DMS53 (cell line): ENCODE results near the gene PCNA.

ENCODE experiments used
- DNase-seq: peaks from one replicate; lab custom pipeline; 2025; lab: John Stamatoyannopoulos, UW

PCNA gene

DNA sequence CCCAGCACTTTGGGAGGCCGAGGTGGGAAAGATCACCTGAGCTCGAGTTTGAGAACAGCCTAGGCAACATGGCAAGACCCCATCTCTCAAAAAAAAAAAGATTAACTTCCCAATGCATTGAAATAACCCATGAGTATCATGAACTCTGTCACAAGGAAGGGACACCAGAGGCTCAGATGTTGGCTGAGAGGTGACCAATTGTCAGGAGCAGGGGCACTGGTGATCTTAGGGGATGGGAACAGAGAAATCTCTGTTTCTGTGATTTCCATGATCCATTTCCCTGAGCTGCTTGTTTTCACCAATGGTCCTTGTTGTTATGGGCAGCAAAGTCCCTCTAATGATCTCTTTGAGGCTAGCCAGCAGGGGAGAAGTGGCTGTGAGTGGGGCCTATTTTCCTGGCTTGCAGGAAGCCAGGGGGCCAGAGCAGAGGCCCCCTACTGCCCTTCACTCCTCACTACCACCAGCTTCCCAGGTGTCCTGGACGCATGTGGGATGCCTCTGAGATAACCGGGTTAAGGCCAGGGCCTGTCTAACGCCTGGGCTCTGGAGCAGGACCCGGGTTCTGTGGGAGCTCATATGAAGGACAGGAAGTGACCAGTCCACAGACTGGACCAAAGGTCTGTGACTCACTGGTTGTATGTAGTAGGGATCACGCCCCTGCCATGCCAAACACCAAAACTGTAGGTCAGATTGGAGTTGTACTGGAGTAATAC is 54.4 kb downstream of the PCNA start:
- DNase-seq: peak; percentile 41
